H1 (cell line): ENCODE results near the gene HIPK2. TPM values are rescaled to one million over a fixed set of nuclear protein-coding genes. Genes with fewer than 3 reads are reported as not detected.

Experiments
- ATF2 ChIP-seq: IDR thresholded peaks from 2 replicates; pipeline ENCODE4 v1.6.1; 2012; ENCODE audit warnings: low read length, inconsistent platforms
- BACH1 ChIP-seq: IDR thresholded peaks from 2 replicates; pipeline ENCODE4 v1.6.1; 2012; ENCODE audit warnings: low read length, improper control_type of control experiment
- BRCA1 ChIP-seq: IDR thresholded peaks from 2 replicates; pipeline ENCODE4 v1.6.1; 2012; ENCODE audit warnings: low read depth, low read length, improper control_type of control experiment
- EP300 ChIP-seq, 2 experiments: IDR thresholded peaks; 1 replicate in 1 of 2; 2 replicates in 1 of 2; pipeline ENCODE4 v1.6.1; 2011 to 2012; ENCODE audit warnings: low read depth in 2 of 2, low read length in 2 of 2, mild to moderate bottlenecking in 2 of 2, borderline replicate concordance in 1 of 2, inconsistent platforms in 1 of 2, moderate library complexity in 1 of 2
- SIN3A ChIP-seq, 2 experiments: IDR thresholded peaks in 1 of 2; conservative IDR thresholded peaks in 1 of 2; 2 replicates each; pipeline ENCODE4 v1.6.1; 2011 to 2012; ENCODE audit warnings: low read length in 2 of 2, improper control_type of control experiment in 1 of 2, low read depth in 1 of 2, mild to moderate bottlenecking in 1 of 2
- SP2 ChIP-seq: IDR thresholded peaks from 2 replicates; pipeline ENCODE4 v1.6.1; 2012; ENCODE audit warnings: mild to moderate bottlenecking, low read length, inconsistent platforms
- TBP ChIP-seq: IDR thresholded peaks from 2 replicates; pipeline ENCODE4 v1.6.1; 2011; ENCODE audit warnings: low read depth, low read length, improper control_type of control experiment
- polyA plus RNA-seq, 7 experiments: library from polyadenylated mRNA; depleted of rRNA in 3 of 7; stranded (reverse) in 5 of 7; unstranded in 2 of 7; fragments of >200 nt in 5 of 7; fragments of 200-250 nt in 2 of 7; gene quantifications; 1 replicate in 5 of 7; 2 replicates in 1 of 7; 4 replicates in 1 of 7; pipeline versions ENCODE4 v1.2.1 to v1.2.3, GENCODE V29; 2011 to 2013; ENCODE audit warnings: missing spikeins in 2 of 7, mixed read lengths in 2 of 7
- total RNA-seq: library from RNA; stranded (reverse); fragmentation: NEBNext Ultra II Directional; extraction: Animal tissue kit (Norgen Biotek cat#: 25700); gene quantifications from 2 replicates; pipeline ENCODE4 v1.2.1, GENCODE V29; 2021

The HIPK2 gene
- total and polyA plus RNA-seq, 2 of the 8 experiments (the other 6 are each of a cell fraction or from before 2014, with no cell fraction given): 8.3 to 24.3 TPM

- TF ChIP-seq BRCA1: no peak
- no peak for TF ChIP-seq SIN3A (conservative IDR thresholded peaks at IDR 0.05 in 1 of 2, IDR thresholded peaks at IDR 0.05 in 1 of 2; ENCODE audit: low read depth in 1 of 2, low read length in 2 of 2)
- no peak for TF ChIP-seq TBP
- no peak for TF ChIP-seq SP2
- TF ChIP-seq BACH1: no peak
- TF ChIP-seq EP300 (IDR thresholded peaks at IDR 0.05; ENCODE audit: borderline replicate concordance in 1 of 2, low read depth in 2 of 2, low read length in 2 of 2): no peak
- TF ChIP-seq ATF2: no peak
Measured at GRCh38 chr7:139811066-139811465, 33.3 kb upstream of the HIPK2 start (continued).
